ENCODE data around the gene NT5C1B.

The NT5C1B gene

DNA sequence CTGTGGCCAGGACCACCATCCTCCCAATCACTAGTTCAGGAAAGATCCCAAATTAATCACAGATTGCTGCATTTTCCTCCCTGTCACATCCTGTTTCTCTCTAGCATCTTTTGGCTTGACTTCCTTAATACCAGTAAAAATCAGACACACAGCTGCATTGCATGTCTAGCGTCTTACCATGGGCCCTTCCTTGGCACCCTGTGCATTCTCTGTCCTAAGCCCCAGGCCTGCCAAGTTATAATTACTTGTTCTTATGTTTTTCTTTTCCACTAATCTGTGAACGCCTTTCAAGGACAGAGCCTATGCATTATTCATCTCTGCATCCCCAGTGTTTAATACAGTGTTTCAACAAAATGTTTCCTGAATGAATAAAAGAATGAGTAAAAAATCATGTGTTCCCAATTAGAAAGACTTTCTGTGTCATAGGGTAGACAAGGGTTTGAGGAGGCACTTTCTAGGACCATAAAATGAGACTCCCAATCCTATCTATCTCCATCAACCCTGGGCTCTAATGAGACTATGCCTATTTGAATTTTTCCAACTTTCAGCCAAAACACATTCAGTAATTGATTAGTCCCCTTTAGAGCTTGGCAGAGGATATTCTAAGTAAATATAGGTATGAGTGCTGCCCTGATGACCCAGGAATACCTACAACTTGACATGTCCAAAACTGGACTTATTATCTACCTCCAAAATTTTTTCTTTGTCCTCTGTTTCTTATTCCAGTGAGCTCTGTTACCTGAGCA lies 10.3 kb upstream of the NT5C1B start:
- no peak for DNase-seq

DNA sequence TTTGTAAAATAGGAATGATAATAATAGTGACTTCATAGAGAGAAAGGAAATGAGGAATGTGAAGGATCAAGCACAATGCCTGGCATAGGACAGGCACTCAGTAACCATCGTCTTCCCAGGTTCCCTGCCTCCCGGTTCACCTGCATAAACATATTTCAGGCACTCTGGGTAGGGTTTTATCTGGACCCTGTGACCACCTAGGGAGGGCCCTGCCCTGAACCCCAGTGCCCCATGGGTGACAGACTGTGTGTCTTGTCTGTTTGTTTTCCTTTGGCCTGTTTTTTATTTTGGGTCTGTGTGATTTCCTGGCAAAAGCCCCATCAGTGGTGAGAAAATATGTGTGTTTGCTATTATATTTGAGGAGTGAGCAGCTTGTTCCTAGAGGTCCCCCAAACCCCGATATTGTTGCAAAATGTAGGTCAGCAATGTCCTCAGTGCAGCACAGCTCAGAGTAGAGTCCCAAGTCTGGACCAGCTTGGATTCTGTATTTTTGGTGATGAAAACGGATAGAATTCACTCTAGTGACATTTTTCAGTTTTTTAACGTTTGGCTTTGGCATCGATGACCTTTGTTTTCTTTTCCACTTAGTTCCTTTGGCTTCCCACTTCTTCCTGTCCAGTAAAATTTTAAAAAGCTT lies 9.6 kb upstream of the NT5C1B start:
- DNase-seq, result no peak

DNA sequence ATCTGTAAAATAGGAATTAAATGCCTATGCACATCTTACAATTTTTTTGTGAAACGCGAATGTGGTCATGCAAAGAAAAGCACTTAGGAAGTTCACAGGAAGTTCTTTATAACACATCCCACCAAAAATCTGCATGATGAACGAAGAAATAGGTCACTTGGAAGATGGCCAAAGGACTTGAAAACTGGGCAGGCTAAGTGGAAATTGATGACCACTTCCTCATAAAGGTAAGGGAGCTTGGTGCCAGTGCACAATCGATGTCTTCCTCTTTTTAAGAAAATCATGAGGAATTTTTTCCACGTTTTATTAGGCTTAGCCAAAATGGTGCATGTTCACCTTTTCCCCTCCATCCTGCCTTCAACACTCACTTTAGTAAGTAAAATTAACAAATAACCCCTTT lies 8.2 kb upstream of the NT5C1B start:
- DNase-seq, result no peak

DNA sequence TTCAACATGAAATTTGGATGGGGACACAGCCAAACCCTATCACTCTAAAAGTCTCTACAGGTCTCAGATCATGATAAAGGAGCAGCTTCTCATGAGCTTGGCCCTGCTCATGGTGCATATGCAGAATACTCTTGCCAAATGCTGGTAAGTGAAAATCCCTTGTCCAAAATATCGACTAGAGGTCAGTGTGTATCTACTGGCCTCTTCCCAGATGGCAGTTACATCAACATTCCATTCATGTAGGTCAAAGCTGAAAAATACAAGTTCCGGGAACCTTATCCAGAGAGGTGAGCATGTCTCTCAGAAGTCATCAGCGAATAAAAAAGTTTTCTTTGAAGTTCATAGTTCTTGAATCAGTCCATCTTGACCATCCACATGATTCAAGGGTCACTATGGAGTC lies 7.6 kb upstream of the NT5C1B start:
- no peak for DNase-seq

DNA sequence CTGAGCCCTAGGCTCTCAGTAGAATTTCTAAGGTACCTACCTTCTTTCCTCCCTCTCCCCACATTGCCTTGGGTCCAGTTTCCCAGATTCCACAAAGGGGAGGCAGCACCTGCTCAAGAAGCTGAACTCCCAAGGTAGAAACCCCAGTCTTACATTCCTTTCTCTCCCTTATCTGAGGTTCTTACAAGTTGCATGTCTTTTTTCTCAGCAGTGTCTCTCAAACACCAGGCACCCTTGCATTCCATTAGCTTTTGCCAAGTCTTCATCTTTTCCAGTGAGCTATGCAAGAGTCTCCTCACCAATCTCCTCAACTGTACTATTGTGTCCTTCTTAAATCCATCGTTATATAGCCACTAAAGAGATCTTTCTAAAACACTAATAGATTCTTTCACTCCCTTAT lies 4.1 kb upstream of the NT5C1B start:
- DNase-seq, result no peak

DNA sequence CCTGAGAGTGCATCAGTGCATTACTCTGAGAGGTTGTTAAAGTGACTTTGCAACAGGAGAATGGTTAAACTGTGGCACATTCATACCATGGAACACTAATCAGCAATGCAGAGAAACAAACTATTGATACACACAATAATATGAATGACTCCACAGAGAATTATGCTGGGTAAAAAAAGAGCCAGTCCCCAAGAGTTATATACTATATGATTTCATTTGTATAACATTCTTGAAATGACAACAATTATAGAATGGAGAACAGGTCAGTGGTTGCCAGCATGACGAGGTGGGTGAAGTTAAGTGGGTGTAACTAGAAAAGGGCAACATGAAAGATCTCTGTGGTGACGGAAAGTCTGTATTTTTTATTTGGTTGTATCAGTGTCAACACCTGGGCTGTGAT lies 3.0 kb upstream of the NT5C1B start:
- DNase-seq, result no peak

DNA sequence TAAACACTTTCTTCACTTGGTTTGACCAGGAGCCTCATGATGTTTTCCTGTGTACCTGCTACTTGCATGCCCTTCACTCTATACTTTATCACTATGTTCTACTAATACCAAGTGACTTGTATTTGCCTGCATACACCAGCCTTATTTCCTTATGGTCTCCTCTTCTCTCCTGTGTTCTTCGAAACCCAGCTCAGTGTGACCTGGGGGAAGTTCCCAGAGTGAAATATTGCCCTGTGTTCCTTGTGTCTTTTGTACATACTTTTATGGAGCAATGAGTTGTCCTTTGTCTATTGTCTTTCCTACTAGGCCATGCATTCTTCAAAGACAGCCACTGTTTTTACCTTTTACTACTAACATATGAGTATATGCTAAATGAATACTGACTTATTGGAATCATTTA lies 567 bp downstream of the NT5C1B start:
- no peak for DNase-seq

DNA sequence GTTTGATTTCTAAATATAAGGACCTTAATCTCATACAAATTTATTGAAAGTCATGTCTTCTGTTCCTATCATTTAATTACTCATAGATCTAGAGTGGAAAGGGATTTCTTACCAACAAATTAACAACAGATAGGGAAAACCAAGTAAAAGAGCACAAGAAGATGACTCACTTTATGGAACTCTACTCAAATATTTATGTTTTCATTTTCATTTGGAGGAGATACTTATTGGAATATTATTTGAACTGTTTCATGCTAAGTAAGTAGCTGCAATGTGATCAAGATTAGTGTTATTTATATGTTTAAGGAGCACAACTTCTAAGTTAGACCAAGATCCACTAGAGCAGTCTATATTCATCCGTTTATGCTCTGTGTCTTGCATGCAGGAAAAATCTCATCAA lies 1.3 kb downstream of the NT5C1B start:
- DNase-seq, result no peak

DNA sequence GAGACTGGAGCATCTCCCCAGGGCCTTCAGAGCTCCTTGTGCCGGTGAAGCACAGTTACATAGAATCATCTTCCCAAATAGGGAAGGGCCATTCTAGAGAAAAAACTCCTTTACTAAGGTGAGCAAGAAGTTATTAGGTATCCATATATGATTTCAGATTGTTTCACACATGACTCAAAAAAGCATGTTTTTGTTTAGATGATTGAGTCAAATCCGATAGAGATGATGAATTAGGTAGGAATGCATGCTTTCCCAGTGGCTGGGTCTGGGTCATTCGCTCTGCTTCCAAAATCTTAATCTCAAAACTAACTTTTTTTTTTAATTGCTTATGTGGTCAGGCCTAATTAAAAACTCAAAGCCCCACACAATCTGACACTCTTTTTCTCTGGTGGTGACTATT lies 3.8 kb downstream of the NT5C1B start:
- no peak for DNase-seq

DNA sequence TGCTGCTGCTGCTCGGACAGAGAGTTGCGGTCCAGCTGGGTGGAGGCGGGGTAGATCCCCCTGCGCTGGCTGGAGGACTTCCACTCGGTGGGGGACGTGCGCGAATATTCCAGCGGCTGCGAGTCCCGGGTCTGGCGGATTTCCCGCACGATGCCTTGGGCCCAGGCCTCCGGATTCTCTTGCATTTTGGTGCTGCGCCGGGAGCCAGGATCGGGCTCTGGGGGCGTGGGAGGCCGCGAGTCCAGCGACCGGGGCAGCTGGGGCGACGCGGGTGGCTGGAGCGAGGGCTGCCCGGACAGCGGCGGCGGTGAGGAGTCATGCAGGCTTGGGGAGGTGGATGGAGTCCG lies 4.8 kb downstream of the NT5C1B start:
- no peak for DNase-seq

DNA sequence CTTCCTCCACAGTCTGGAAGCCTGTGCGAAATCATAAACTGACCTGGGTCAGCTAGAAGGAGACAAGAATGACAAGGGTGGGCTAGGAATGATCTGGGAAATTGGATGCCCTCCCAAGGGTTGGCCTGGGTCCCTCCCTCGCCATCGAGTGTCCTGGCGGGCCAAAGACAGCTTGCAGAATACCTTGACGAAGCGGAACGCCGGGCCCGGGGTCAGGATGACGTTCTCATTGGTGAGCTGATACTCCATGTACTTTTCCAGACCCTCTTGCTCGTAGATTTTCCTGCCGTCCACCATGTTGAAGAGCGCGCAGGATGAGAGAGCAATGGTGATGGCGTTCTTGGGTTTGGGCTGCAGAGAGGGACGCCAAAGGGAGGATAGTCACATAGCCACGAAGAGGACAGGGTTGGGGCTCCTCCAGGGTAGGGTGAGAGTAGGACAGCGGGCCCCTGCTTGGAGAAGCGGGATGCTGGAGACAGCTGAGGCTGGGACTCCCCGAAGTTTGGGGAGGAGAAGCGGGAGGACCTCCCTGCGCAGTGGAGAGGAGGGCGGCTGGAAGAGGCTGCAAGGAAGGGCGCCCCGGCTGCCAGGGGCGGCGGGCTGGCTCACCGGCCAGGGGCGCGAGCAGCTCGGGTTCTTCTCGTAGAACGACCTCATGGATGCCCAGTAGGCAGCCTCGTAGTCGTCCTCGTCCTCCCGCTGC lies 5.3 kb downstream of the NT5C1B start:
- DNase-seq, result no peak

DNA sequence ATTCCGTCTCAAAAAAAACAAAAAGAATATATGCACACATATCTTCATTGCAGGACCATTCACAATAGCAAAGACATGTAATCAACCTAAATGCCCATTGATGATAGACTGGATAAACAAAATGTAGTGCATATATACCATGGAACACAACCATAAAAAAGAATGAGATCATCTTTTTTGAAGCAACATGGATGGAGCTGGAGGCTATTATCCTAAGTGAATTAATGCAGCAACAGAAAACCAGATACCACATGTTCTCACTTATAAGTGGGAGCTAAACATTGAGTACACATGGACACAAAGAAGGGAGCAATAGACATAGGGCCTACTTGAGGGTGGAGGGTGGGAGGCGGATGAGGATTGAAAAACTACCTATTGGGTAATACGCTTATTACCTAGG lies 8.8 kb downstream of the NT5C1B start:
- no peak for DNase-seq

DNA sequence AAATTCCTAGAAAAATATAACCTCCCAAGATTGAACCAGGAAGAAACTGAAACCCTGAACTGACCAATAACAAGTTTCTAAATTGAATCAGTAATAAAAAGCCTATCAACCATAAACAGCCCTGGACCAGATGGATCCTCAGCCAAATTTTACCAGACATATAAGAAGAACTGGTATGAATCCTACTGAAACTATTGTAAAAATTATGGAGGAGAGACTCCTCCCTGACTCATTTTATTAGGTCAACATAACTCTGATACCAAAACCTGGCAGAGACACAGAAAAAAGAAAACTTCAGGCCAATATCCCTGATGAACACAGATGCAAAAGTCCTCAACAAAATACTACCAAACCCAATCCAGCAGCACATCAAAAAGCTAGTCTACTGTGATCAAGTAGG lies 11.3 kb downstream of the NT5C1B start:
- no peak for DNase-seq

DNA sequence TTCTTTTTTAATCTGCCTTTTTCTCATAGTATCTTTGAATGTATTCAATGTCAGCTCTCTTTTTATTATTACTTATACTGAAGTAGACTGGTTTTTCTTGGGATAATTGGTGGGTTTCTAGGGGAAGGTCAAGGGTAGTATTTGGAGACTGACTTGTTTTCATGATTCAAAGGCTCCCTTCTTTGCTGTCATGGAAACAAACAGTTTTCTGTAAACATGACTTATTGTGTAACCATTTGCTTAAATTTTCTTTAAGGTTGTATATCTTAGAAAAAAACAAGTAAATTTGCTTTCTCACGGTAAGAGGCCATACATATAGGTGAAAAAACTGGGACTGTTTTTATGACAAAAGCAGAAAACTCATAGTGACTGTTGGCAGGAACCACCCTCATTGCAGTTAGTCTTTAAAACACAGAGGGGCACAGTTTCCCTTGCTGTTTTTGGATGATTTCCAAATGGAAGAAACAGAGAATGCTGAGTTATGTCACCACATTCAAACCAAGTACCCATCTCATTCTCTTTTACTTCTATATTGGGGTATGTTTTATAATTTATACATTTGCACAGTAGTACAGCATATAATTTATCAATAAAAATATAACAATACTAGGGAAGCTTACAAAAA lies 23.1 kb downstream of the NT5C1B start:
- DNase-seq, result no peak

DNA sequence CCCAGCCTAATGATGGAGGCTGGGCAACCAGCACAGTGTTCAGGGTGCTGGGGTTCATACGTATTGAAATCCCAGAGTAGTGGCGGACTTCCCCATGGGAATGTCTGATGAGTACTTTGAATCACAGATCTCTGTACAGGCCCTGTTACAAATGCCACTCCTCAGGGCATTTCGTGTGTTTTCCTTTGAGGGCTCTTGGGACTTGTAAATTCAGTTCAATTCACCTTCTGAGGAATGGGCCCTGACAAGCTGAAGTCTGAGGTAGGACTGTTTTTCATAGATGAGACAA lies 28.6 kb downstream of the NT5C1B start:
- no peak for DNase-seq

DNA sequence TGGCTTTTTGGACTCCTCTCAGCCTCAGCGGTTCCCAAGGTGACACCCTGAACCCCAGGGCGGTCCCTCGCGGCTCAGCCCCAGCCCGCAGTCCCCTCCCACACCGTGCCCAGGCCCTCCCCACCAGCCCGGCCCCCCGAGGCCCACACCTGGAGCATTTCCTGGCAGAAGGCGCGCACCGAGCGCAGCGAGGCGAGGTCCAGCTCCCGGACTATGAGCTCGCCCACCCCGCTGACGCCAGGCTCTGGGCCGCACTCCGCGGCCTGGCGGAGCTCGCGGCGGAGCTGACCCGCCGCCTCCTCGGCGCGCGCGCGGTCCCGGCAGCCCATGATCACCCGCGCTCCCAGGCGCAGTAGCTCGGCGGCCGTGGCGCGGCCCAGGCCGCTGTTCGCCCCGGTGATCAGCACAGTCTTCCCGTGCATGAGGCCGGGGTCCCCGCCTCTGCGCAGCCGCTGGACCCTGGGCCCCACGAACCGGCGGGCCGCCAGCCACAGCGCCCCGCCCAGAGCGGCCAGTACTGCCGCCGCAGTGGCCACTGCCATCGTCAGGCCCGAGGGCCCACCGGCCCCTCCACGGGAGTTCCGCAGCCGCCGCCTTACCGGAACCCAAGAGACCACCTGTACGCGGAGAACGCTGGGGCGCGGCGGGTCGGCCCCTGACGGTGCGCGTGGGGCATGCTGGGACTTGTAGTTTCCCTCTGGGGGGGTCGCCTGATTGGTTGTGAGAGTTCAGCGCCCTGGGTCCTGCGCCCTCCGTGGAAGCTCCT lies 29.2 kb downstream of the NT5C1B start, which contains the start of gene RDH14:
Gene RDH14, minus strand, starts transcription at position 623 of the 766 bp plus-strand sequence. Its CDS starts 81 bp downstream, at position 542.
- DNase-seq, result peak; percentile 78 to 91 (median 87)

DNA sequence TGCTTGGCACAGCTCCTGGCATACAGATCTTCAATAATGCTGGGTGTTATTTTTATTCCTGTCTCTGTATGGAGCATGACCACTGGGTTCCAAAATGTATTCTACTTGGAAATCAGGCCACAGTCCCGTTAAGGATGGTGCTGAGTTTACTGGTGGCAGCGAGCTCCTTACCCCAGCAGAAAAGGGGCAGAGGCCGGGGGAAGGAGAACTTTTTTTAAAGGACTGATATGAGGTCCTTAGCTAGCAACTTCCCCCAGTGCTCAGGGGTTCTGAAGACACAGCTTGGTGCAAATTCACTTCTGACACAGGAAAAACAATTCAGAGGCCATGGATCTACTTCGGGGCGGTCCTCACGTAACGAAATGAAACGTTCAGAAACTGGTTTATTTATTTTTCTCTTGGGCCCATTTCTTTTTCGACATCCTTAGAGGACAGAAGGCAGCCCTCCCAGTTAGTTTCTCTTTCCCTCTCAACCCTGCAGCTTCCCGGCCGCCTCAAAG lies 29.8 kb downstream of the NT5C1B start:
- no peak for DNase-seq

DNA sequence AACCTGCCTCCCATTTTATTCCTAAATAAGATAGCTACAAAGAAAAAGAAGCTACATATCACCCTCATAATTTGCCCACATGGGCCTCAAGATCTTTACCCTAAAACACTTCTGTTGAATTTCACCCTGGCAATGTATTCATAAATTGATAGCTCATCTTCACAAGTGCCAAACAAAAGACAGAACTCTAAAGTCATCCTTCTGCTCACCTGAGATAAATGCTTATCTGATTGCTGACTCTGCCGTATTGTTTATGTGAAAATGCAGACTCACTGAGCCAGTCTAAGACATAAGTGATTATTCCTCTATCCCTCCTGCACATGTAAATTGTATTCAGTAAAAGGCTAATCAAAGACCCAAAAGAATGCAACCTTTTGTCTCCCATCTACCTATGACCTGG lies 30.9 kb downstream of the NT5C1B start:
- DNase-seq, result no peak

DNA sequence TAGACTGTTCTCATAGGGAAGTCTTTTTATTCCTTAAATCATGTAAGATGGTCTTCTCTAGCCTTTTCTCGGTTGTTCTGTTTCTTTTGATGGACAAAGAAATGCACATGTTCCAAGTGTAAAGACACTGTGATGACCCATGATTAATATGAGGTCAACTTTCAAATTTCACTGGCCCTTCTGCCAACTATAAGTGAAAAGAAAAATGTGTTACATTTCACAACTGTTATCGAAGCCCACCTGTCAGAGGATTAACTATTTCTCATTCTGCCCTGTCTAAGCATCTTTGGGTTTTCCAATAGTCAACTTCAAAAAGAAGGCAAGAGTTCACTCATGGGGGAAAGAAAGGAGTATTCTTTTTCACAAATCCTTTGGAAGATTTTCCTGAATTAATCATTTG lies 32.2 kb downstream of the NT5C1B start:
- DNase-seq, result no peak

DNA sequence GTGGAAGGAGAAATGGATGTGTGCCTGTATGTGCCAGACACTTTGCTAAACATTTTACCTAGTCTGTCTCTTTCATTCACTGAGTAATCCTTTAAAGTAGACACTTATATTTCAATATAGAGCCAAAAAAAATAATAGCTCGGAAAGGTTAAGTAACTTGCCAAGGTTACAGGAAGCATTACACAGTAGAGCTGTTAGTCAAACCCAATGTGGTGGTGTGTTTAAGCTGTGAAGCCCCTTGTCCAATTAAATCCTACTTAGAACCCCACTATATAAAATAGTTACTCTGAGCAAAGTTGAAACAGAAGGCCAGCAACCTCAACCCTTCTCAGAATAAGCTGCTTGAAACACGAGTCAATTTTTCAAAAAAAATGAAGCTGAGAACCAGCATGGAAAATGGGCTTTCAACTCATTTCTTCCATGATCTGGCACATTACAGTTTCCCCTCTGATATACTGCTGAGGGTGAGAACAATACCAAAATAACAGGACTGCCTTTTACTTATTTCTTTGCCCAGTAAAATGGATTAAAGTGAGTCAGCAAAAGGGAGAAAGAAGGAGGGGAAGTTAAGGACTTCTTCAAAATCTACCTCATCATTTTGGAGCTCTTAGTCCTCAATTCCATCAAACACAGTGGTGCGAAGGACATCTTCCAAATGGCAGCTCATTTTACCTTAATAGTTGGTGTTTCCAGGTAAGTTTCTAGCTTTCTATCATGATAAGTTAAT lies 36.9 kb downstream of the NT5C1B start:
- DNase-seq, result no peak

DNA sequence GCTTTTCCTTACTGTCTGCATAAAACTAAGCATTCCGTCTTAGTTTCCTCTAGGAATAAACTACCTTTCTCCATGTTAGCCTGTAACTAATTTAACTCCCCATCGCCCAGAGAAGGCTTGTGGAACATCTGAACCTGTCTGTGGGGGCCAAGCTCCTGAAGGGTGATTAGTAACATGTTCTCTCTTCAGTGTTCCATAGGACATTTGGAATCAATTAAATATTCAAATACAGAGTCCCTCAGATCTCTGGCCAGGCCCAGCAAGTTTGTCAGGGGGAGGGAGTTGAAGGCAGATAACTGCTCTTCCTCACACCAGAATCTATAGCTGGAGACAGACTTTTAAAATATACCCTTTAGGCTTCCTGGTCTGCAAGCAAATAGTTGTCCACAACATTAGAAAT lies 37.7 kb downstream of the NT5C1B start:
- DNase-seq, result no peak

DNA sequence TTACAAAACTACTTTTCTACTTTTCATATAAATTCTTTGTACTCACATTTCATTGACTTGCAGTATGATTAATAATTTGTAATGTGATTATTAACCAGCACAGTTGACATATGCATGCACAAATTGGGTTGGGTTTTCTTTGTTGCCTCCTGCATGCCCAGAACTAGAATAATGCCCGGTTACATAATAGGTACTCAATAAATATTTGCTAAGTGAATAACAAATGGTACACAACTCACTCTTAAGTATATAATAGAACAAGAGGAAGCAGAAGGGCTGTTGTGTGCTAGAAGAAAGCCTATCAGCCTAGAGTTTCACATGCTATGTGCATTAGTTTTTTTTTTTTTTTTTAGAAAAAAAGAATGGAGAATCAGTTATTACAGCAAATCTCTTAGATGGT lies 38.2 kb downstream of the NT5C1B start:
- DNase-seq, result no peak

Data from T-helper 1 cell (primary cell).